SU-DHL-6 (cell line): ENCODE data around the gene SESTD1.

Source experiments
- H2AFZ ChIP-seq: fragments of 200-600 bp; sonication (generic); 2 replicates; pipeline ENCODE4 v1.6.1; 2014; ENCODE audit warnings: low read depth, mild to moderate bottlenecking, moderate library complexity, mixed read lengths, antibody characterized with exemption, low read length; ENCODE audit not compliant: severe bottlenecking
- H3F3A ChIP-seq: fragments of 200-600 bp; shearing (Covaris generic); 2 replicates; pipeline ENCODE4 v1.6.0; 2016; ENCODE audit warnings: antibody characterized with exemption, mild to moderate bottlenecking; ENCODE audit not compliant: insufficient read depth
- H3K27ac ChIP-seq: fragments of 200-600 bp; sonication (generic); 2 replicates; pipeline ENCODE4 v1.5.1; 2016; ENCODE audit warnings: low read depth, mild to moderate bottlenecking, low read length, moderate library complexity, mixed read lengths
- H3K27me3 ChIP-seq: fragments of 200-600 bp; sonication (generic), shearing (Covaris generic); 2 replicates; pipeline ENCODE4 v1.6.0; 2014; ENCODE audit warnings: mild to moderate bottlenecking, low read length
- H3K36me3 ChIP-seq: fragments of 200-600 bp; sonication (generic); 2 replicates; pipeline ENCODE4 v1.6.1; 2014; ENCODE audit warnings: mild to moderate bottlenecking, low read length, mixed read lengths
- H3K4me2 ChIP-seq: fragments of 300-600, 200-600 bp; shearing (Covaris generic), sonication (generic); 2 replicates; pipeline ENCODE4 v1.6.0; 2014; ENCODE audit warnings: low read length, low read depth, mild to moderate bottlenecking; ENCODE audit not compliant: poor library complexity, severe bottlenecking
- H3K4me3 ChIP-seq: fragments of 200-600 bp; sonication (generic); 2 replicates; pipeline ENCODE4 v1.5.1; 2014; ENCODE audit warnings: antibody characterized with exemption, low read length, mild to moderate bottlenecking, mixed read lengths; ENCODE audit not compliant: insufficient read depth, poor library complexity, severe bottlenecking
- H3K79me2 ChIP-seq: fragments of 200-600 bp; sonication (generic); 2 replicates; pipeline ENCODE4 v1.6.1; 2014; ENCODE audit warnings: mild to moderate bottlenecking, low read length, moderate library complexity; ENCODE audit not compliant: insufficient read depth
- H3K9ac ChIP-seq: fragments of 200-600 bp; sonication (generic); 2 replicates; pipeline ENCODE4 v1.7.0; 2014; ENCODE audit warnings: mild to moderate bottlenecking, low read length
- H3K9me2 ChIP-seq: fragments of 200-600 bp; sonication (generic); replicated peaks from 2 replicates; pipeline ENCODE4 v1.6.1; 2014; ENCODE audit warnings: low read length; ENCODE audit not compliant: insufficient read depth
- H3K9me3 ChIP-seq: fragments of 200-600 bp; sonication (generic); 2 replicates; pipeline ENCODE4 v1.6.1; 2014; ENCODE audit warnings: low read length, mixed read lengths; ENCODE audit not compliant: insufficient read depth
- H4K20me1 ChIP-seq: fragments of 200-600 bp; sonication (generic); 2 replicates; pipeline ENCODE4 v1.6.1; 2014; ENCODE audit warnings: low read depth, mild to moderate bottlenecking, antibody characterized with exemption, low read length, moderate library complexity, mixed read lengths
- EZH2phosphoT487 ChIP-seq: fragments of 200-600 bp; sonication (generic), shearing (Covaris generic); conservative IDR thresholded peaks from 2 replicates; pipeline ENCODE4 v1.6.1; 2018; ENCODE audit warnings: mild to moderate bottlenecking, antibody characterized with exemption, low read length, moderate library complexity, mixed read lengths
- TF ChIP-seq, protein P1 (sequence below): fragments of 200-600 bp; sonication (generic); IDR thresholded peaks from one replicate; pipeline ENCODE4 v1.5.1; 2017; ENCODE audit warnings: antibody characterized with exemption, mild to moderate bottlenecking, low read length, moderate library complexity; ENCODE audit not compliant: insufficient read depth, poor library complexity, severe bottlenecking

Gene SESTD1

DNA sequence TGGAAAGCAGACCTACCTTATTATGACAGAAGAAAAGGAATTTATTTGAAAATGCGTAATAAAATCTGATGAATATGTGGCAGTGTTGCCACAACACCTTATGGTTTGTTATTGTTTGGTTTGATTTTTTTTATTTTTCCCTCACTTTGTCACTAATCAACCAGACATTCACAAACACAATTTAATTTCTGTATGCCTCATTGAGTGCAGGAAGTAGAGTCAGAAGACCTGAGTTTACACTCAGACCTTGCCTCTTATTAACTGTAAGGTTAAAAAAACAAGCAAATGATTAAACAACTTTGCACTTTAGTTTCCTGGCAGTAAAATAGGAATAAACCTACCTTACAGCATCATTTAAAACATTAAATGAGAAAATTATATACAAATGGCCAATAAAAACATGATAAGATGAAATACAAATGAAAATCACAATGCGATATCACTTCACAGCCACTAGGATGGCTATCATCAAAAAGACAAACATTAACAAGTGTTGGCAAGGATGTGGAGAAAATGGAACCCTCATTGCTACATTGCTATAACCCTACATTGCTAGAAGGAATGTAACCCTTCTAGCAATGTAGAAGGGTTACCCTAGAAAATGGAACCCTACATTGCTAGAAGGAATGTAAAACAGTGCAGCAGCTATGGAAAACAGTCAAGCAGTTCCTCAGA lies 3.3 kb downstream of the SESTD1 start:
- H3K9me3 ChIP-seq: no peaks in the 10 kb centered on the region; the same call in 1 of the 2 replicates
- H3K9ac ChIP-seq: no peak overlapping the region
- no peaks in the 10 kb centered on the region for H3K9me2 ChIP-seq
- TF ChIP-seq EZH2phosphoT487: no peak
- TF ChIP-seq, protein P1, sequence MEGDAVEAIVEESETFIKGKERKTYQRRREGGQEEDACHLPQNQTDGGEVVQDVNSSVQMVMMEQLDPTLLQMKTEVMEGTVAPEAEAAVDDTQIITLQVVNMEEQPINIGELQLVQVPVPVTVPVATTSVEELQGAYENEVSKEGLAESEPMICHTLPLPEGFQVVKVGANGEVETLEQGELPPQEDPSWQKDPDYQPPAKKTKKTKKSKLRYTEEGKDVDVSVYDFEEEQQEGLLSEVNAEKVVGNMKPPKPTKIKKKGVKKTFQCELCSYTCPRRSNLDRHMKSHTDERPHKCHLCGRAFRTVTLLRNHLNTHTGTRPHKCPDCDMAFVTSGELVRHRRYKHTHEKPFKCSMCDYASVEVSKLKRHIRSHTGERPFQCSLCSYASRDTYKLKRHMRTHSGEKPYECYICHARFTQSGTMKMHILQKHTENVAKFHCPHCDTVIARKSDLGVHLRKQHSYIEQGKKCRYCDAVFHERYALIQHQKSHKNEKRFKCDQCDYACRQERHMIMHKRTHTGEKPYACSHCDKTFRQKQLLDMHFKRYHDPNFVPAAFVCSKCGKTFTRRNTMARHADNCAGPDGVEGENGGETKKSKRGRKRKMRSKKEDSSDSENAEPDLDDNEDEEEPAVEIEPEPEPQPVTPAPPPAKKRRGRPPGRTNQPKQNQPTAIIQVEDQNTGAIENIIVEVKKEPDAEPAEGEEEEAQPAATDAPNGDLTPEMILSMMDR: no peak
- H3K4me2 ChIP-seq: no peak overlapping the region
- no peaks in the 10 kb centered on the region for H3K36me3 ChIP-seq
- H3F3A ChIP-seq: peaks cover 6% of the 10 kb centered on the region; the same call in 1 of the 2 replicates
- no peak overlapping the region for H3K4me3 ChIP-seq
- no peaks in the 10 kb centered on the region for H3K79me2 ChIP-seq
- no peaks in the 10 kb centered on the region; the same call in 1 of the 2 replicates for H3K27me3 ChIP-seq
- H3K27ac ChIP-seq: no peak overlapping the region
- no peak overlapping the region for H2AFZ ChIP-seq
- no peaks in the 10 kb centered on the region for H4K20me1 ChIP-seq

GRCh38 chr2:179260224-179260623 lies 4.4 kb downstream of the SESTD1 start:
- no peaks in the 10 kb centered on the region; the same call in 1 of the 2 replicates for H3K27me3 ChIP-seq
- H3F3A ChIP-seq: peaks cover 6% of the 10 kb centered on the region; the same call in 1 of the 2 replicates
- no peak overlapping the region for H3K4me3 ChIP-seq
- H2AFZ ChIP-seq: no peak overlapping the region
- no peaks in the 10 kb centered on the region for H3K36me3 ChIP-seq
- no peak for TF ChIP-seq EZH2phosphoT487
- TF ChIP-seq, protein P1: no peak
- H3K9ac ChIP-seq: no peak overlapping the region
- H3K79me2 ChIP-seq: no peaks in the 10 kb centered on the region
- no peaks in the 10 kb centered on the region for H4K20me1 ChIP-seq
- no peaks in the 10 kb centered on the region for H3K9me2 ChIP-seq
- no peaks in the 10 kb centered on the region; the same call in 1 of the 2 replicates for H3K9me3 ChIP-seq
- no peak overlapping the region for H3K27ac ChIP-seq
- no peak overlapping the region for H3K4me2 ChIP-seq

DNA sequence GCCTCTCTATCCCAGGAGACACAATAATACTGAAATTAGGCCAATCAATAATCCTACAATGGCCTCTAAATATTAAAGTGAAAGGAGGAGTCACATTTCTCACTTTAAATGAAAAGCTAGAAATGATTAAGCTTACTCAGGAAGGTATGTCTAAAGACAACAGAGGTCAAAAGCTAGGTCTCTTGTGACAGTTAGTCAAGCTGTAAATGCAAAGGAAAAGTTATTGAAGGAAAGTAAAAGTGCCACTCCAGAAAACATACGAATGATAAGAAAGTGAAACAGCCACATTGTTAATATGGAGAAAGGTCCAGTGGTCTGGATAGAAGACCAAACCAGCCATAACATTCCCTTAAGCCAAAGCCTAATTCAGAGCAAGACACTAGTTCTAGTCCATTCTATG lies 9.5 kb downstream of the SESTD1 start:
- Histone ChIP-seq H3K27ac (no peak overlapping the region), H2AFZ (no peak overlapping the region), H3K27me3 (no peaks in the 10 kb centered on the region), H3K9me2 (no peaks in the 10 kb centered on the region), H3K4me2 (no peak overlapping the region), H4K20me1 (no peaks in the 10 kb centered on the region), H3K9ac (no peak overlapping the region), H3K4me3 (no peak overlapping the region), H3F3A (no peaks in the 10 kb centered on the region), H3K36me3 (no peaks in the 10 kb centered on the region), H3K79me2 (no peaks in the 10 kb centered on the region), H3K9me3 (no peaks in the 10 kb centered on the region)
- TF ChIP-seq EZH2phosphoT487: no peak
- TF ChIP-seq, protein P1: no peak
